AG20443 (cell line): ENCODE data around the gene PCDH15.
"Not testable (repeated sequence)": the region's sequence is repeated elsewhere in the genome, so short reads cannot be mapped to it uniquely, and the experiment has no call there.

Experiments used
- DNase-seq: peaks from one replicate; pipeline ENCODE4 v3.0.0; 2012; ENCODE audit warnings: low spot score, mixed read lengths

PCDH15 gene

GRCh38 chr10:53978301-53978700 lies 822.7 kb downstream of the PCDH15 start:
- no peak for DNase-seq

GRCh38 chr10:53977267-53977666 lies 823.8 kb downstream of the PCDH15 start:
- no peak for DNase-seq

GRCh38 chr10:53957401-53957800 lies 843.6 kb downstream of the PCDH15 start:
- DNase-seq, result no peak

- no peak for DNase-seq
Observed at GRCh38 chr10:53955091-53955490, 845.9 kb downstream of the PCDH15 start.

- no peak for DNase-seq
Observed at GRCh38 chr10:53952698-53953630, 848.1 kb downstream of the PCDH15 start.

- no peak for DNase-seq
Observed at GRCh38 chr10:53939654-53940053, 861.4 kb downstream of the PCDH15 start.

- DNase-seq, result no peak
Observed at GRCh38 chr10:53930648-53931047, 870.4 kb downstream of the PCDH15 start.

GRCh38 chr10:53924051-53924700 lies 876.9 kb downstream of the PCDH15 start:
- not testable (repeated sequence) for DNase-seq

- no peak for DNase-seq
Observed at GRCh38 chr10:53918755-53919154, 882.3 kb downstream of the PCDH15 start.

GRCh38 chr10:53909791-53910190 lies 891.2 kb downstream of the PCDH15 start:
- DNase-seq, result no peak

GRCh38 chr10:53904506-53905241 lies 896.4 kb downstream of the PCDH15 start:
- DNase-seq, result no peak

- DNase-seq, result no peak
Observed at GRCh38 chr10:53903756-53904155, 897.3 kb downstream of the PCDH15 start.

GRCh38 chr10:53899463-53900160 lies 901.4 kb downstream of the PCDH15 start:
- no peak for DNase-seq

- no peak for DNase-seq
Observed at GRCh38 chr10:53898532-53898931, 902.5 kb downstream of the PCDH15 start.

- no peak for DNase-seq
Observed at GRCh38 chr10:53894145-53894544, 906.9 kb downstream of the PCDH15 start.

- no peak for DNase-seq
Observed at GRCh38 chr10:53893061-53893460, 908.0 kb downstream of the PCDH15 start.

- no peak for DNase-seq
Observed at GRCh38 chr10:53886325-53887300, 914.4 kb downstream of the PCDH15 start.

- no peak for DNase-seq
Observed at GRCh38 chr10:53864846-53865245, 936.2 kb downstream of the PCDH15 start.

- no peak for DNase-seq
Observed at GRCh38 chr10:53852450-53853175, 948.4 kb downstream of the PCDH15 start.

GRCh38 chr10:53846809-53847208 lies 954.2 kb downstream of the PCDH15 start:
- DNase-seq, result no peak
